SU-DHL-6 (cell line): Measurements from ENCODE around the gene IGFBP6.

ENCODE experiments used
- EZH2phosphoT487 ChIP-seq: fragments of 200-600 bp; sonication (generic), shearing (Covaris generic); conservative IDR thresholded peaks from 2 replicates; pipeline ENCODE4 v1.6.1; 2018; ENCODE audit warnings: mild to moderate bottlenecking, antibody characterized with exemption, low read length, moderate library complexity, mixed read lengths
- TF ChIP-seq, protein P1 (sequence below): fragments of 200-600 bp; sonication (generic); IDR thresholded peaks from one replicate; pipeline ENCODE4 v1.5.1; 2017; ENCODE audit warnings: antibody characterized with exemption, mild to moderate bottlenecking, low read length, moderate library complexity; ENCODE audit not compliant: insufficient read depth, poor library complexity, severe bottlenecking

DNA sequence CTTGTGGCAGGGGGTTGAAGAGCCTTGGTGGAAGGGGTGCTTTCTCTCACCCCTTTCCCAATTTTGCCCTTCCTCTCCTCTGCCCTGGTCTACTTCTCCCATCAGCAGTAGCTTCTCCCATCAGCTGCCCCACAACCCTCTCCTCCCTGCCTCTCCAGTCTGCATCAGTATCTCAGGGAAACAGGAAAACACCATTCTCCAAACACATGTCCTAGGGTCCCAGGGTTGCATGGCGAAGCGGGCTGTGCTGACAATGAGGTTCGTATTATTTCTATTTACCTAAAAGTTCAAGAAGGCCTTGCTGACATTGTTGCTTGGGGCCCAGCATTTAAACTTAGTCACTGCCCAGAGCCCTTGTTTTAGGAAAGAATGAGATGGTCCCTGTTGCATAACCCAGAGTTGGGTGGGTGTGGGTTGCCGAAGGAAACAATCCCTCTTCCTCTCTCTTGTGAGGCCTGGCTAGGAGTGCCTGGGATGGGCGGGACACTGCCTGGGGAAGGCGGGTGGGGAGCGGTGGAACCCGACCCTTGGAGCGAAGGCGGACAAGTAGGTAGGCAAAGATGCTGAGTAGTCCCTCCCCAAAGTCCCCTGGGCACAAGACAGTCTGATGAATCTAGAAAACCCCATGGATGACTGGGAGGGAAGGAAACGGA lies 1.3 kb upstream of the IGFBP6 start:
- TF ChIP-seq, protein P1, sequence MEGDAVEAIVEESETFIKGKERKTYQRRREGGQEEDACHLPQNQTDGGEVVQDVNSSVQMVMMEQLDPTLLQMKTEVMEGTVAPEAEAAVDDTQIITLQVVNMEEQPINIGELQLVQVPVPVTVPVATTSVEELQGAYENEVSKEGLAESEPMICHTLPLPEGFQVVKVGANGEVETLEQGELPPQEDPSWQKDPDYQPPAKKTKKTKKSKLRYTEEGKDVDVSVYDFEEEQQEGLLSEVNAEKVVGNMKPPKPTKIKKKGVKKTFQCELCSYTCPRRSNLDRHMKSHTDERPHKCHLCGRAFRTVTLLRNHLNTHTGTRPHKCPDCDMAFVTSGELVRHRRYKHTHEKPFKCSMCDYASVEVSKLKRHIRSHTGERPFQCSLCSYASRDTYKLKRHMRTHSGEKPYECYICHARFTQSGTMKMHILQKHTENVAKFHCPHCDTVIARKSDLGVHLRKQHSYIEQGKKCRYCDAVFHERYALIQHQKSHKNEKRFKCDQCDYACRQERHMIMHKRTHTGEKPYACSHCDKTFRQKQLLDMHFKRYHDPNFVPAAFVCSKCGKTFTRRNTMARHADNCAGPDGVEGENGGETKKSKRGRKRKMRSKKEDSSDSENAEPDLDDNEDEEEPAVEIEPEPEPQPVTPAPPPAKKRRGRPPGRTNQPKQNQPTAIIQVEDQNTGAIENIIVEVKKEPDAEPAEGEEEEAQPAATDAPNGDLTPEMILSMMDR: no peak
- no peak for TF ChIP-seq EZH2phosphoT487
